OCI-LY1 (cell line): ENCODE measurements around the gene NUP88.

Experiments
- CTCF ChIP-seq: fragments of 200-600 bp; sonication (generic), shearing (Covaris generic); IDR thresholded peaks from 2 replicates; pipeline ENCODE4 v1.5.1; 2017; ENCODE audit warnings: mild to moderate bottlenecking, antibody characterized with exemption, low read length, moderate library complexity, mixed read lengths
- EZH2 ChIP-seq: fragments of 200-600 bp; sonication (generic), shearing (Covaris generic); IDR thresholded peaks from 2 replicates; pipeline ENCODE4 v1.8.0; 2017; ENCODE audit warnings: borderline replicate concordance, mixed run types, mild to moderate bottlenecking, antibody characterized with exemption, low read length, moderate library complexity, mixed read lengths

DNA sequence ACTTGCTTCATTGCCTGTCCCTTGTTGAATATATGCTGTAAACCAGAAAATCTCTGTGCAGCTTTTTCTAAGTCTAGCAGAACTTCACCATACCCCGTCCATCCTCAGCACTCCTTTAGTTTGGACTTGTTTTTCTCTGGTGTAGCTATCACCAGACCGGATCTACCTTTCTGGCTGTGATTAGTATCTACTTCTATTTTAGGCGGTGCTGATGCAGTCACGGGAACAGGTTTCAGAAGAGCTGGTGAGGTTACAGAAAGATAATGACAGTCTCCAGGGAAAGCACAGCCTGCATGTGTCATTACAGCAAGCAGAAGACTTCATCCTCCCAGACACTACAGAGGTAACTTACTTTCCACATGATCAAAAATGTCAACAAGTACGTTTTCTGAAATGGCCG lies 46.4 kb downstream of the NUP88 start:
- TF ChIP-seq EZH2 (no peak), CTCF (no peak)
